Stimulated activated CD8-positive, alpha-beta memory T cell treated with anti-CD3 and anti-CD28 coated beads, Interleukin-15, amount 100 ng/mL, for 48 hours (primary cell): ENCODE measurements around the gene OTOA.
"Not testable (repeated sequence)": the region's sequence is repeated elsewhere in the genome, so short reads cannot be mapped to it uniquely, and the experiment has no call there.

Experiments
- DNase-seq, 2 donors: peaks; one replicate each; pipeline ENCODE4 v3.0.0-alpha.2; 2020; ENCODE audit warnings: low read depth in 2 of 2

Gene OTOA

DNA sequence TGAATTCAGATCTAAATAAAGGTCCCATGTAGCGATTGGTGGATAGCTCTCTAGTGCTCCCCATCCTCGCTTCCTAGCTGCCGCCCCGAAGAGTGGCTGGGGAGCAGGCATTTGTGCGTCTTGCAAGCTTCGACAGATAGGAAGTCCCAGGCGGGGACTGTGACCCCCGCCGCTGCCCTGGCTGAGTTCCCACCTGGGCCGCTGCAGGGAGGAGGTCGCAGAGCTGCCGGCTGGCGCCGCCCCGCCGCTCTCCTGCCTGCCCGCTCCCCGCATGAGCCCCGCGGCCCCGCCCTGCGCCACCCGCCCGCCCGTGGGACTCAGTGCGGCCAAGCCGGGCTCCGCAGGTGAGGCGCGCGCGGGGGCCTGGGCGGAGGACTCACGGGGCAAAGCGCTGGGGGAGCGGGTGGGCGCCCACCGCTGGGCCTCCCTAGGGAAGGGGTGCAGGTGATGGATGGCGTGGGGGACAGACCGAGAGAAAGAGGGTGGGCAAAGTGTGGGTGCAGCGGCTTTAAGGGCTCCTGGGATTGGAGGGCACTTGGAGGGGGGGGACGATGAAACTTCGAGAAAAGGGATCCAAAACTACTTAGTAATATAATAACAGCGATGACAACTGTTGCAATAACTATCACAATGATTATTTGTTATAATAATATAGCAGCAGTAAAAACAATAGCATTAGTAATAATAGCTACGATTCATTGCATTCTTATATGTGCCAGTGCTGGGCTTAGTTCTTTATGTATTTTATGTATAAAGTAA lies at the start of gene OTOA:
TSS of gene OTOA (plus strand) at position 80 of the 759 bp plus-strand sequence. CDS start 14,547 bp downstream, outside the sequence.
- DNase-seq, result peak in 1 of 2 donors; percentile 15

GRCh38 chr16:21614896-21615295 lies 48.9 kb upstream of the OTOA start:
- DNase-seq, result no peak

GRCh38 chr16:21617607-21618006 lies 46.2 kb upstream of the OTOA start:
- no peak for DNase-seq

- DNase-seq, result no peak
These were observed 45.5 kb upstream of the OTOA start for GRCh38 chr16:21618281-21618680.

GRCh38 chr16:21619765-21620425 lies 43.9 kb upstream of the OTOA start:
- no peak for DNase-seq

GRCh38 chr16:21620592-21620991 lies 43.2 kb upstream of the OTOA start:
- no peak for DNase-seq

GRCh38 chr16:21622545-21622944 lies 41.2 kb upstream of the OTOA start:
- no peak for DNase-seq

DNA sequence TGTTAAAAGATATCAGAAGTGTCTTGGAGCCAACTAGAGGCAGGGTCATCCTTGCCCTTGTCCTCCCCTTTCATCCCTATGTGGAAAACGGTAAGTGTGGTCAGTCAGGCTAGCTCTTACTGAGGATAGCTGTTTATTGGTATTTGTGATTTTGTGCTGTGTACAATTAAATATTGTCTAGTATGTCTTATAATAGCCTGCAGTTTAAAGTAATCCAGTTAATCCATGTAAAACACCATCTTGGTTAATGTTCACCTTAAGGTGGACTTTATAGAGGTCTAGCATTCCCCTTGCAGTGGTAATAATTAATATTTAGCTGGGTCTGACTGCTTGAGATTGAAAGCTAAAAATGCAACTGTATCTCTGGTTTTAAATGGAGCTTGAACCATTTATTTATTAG lies 38.7 kb upstream of the OTOA start:
- DNase-seq, result no peak

- DNase-seq, result no peak
These were observed 37.0 kb upstream of the OTOA start for GRCh38 chr16:21626659-21627277.

- no peak for DNase-seq
These were observed 35.5 kb upstream of the OTOA start for GRCh38 chr16:21628121-21628726.

GRCh38 chr16:21628772-21629171 lies 35.0 kb upstream of the OTOA start:
- DNase-seq, result no peak

DNA sequence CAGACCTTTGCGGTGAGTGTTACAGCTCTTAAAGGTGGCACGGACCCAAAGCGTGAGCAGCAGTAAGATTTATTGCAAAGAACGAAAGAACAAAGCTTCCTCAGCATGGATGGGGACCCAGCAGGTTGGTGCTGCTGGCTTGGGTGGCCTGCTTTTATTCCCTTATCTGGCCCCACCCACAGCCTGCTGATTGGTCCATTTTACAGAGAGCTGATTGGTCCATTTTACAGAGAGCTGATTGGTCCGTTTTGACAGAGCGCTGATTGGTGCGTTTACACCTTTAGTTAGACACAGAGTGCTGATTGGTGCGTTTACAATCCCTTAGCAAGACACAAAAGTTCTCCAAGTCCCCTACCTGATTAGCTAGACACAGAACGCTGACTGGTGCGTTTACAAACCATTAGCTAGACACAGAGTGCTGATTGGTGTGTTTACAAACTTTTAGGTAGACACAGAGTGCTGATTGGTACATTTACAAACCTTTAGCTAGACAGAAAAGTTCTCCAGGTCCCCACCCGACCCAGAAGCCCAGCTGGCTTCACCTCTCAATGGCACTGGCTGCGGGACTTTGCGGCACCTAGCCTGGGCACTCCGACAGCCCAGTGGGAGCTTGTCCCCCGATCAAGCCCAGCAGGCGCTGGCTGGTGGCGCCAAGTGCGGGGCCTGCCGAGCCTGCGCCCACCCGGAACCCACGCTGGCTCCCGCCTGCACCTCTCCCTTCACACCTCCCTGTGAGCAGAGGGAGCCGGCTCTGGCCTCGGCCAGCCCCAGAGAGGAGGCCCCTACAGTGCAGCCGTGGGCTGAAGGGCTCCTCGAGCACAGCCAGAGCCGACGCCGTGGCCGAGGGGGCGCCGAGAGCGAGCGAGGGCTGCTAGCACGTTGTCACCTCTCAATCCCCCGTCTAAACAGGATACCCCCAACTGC lies 33.9 kb upstream of the OTOA start:
- DNase-seq, result not testable (repeated sequence)

DNA sequence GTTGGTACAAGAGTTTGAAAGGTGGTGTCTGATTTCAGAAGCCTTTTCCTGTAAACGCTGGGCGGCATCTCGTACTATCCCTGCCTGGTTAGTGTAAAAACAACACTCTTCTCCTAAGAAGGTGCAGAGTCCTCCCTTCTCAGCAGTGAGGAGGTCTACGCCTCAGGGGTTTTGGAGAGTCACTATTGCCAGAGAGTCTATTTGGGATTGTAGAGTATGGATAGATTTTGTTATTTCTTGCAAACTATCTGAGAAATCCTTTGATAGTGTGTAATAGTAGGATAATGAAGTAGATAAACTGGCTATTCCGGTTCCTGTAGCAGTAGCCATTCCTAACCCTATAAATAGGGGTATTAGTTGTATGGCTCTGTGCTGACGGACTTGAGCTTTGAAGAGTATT lies 32.9 kb upstream of the OTOA start:
- DNase-seq, result not testable (repeated sequence)

DNA sequence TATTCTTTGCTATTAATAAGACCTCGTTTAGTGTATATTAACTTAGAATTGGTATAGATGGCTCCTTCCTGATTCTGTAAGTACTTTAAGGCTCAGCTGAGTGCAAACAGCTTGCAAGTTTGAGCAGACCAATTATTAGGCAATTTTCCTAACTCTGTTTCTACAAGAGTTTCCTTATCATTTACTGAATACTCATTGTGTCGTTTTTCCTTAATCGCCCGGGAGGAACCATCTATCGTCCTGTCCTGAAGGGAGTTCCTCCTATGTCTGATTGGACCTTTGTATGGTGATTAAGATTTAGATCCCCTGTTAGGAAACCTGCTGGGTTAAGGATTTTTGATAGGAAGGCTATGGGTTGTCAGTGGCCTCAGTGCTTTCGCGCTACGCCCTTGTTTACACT lies 32.4 kb upstream of the OTOA start:
- DNase-seq, result not testable (repeated sequence)

DNA sequence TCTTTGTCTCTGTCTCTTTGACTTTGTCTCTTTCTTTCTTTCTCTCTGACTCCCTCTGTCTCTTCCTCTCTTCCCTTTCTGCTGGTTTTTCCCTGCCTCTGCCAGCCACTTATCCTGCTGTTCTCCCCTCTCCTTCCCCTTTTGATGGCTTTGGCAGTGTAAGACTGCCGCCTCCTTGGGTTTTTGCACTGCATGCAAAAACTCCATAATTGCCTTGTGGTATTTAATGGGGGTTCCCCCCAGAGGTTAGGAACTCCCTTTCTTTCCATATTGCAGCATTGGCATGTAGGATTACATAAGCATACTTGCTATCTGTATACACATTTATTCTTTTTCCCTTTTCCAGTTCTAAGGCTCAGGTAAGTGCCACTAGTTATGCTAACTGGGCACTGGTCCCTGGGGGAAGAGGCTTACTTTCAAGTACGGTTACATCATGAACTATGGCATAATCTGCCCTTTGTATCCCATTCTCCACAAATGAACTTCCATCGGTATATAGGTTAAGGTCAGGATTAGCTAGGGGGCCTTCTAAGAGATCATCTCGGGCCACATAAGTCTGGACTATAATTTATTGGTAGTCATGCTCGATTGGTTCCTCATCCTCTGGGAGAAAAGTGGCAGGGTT lies 31.7 kb upstream of the OTOA start:
- not testable (repeated sequence) for DNase-seq

DNA sequence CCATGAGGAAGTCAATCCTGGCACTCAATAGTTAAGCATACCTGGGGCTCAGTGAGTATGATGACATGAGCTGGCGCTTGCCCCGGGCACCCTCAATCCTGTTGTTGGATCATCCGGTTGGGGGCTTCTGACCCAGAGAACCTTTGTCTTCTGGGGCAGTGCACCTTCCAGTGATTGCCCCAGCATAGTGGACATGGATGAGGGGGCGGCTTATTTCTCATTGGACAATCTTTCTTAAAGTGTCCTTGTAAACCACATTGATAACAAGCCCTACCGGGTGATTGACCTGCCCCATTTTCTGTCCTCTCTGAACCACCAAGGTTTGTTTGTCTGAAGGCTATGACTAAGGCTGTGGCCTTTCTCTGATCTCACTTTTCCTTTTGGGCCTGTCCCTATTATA lies 29.6 kb upstream of the OTOA start:
- no peak for DNase-seq

- not testable (repeated sequence) for DNase-seq
These were observed 28.1 kb upstream of the OTOA start for GRCh38 chr16:21635694-21636093.

GRCh38 chr16:21637032-21637968 lies 26.5 kb upstream of the OTOA start:
- DNase-seq, result no peak

GRCh38 chr16:21638573-21638975 lies 25.2 kb upstream of the OTOA start:
- DNase-seq, result no peak

- no peak for DNase-seq
These were observed 24.3 kb upstream of the OTOA start for GRCh38 chr16:21639493-21639892.
